GM19372 (cell line): Measurements from ENCODE around the gene SSNA1.

Experiments used
- ATAC-seq: cut with Tn5 transposase; IDR thresholded peaks from one replicate; pipeline ENCODE4 v1.9.1; 2021; ENCODE audit warnings: mild to moderate bottlenecking, low read depth, moderate library complexity; ENCODE audit not compliant: unreplicated experiment

The SSNA1 gene

DNA sequence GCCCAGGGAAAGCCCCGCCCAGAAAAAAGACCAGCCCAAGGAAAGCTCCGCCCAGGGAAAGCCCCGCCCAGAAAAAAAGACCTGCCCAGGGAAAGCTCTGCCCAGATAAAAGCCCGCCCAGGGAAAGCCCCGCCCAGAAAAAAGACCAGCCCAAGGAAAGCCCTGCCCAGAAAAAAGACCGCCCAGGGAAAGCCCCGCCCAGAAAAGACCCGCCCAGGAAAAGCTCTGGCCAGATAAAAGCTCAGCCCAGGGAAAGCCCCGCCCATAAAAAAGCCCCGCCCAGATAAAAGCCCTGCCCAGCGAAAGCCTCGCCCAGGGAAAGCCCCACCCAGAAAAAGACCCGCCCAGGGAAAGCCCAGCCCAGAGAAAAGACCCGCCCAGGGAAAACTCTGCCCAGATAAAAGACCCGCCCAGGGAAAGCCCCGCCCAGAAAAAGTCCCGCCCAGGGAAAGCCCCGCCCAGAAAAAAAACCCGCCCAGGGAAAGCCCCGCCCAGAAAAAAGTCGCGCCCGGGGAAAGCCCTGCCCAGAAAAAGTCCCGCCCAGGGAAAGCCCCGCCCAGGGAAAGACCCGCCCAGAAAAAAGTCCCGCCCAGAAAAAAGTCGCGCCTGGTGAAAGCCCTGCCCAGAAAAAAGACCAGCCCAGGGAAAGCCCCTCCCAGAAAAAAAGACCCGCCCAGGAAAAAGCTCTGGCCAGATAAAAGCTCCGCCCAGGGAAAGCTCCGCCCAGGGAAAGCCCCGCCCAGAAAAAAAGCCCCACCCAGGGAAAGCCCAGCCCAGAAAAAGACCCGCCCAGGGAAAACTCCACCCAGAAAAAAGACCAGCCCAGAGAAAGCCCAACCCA is 37.6 kb upstream of the SSNA1 start:
- peak; percentile 51 for ATAC-seq

DNA sequence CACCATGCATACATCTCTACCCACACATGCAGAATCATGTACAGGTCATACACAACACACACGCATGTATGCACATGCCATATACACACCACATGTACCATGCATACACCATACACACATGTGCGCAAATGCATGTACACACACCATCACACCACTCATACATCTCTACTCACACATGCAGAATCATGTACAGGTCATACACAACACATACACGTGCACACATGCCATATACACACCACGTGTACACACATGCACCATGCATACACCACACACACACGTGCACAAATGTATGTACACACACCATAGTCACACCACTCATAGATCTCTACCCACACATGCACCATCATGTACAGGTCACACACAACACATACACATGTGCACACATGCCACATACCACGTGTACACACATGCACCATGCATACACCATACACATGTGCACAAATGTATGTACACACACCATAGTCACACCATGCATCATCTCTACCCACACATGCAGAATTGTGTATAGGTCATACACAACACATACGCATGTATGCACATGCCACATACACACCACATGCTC is 35.6 kb upstream of the SSNA1 start:
- no peak for ATAC-seq

DNA sequence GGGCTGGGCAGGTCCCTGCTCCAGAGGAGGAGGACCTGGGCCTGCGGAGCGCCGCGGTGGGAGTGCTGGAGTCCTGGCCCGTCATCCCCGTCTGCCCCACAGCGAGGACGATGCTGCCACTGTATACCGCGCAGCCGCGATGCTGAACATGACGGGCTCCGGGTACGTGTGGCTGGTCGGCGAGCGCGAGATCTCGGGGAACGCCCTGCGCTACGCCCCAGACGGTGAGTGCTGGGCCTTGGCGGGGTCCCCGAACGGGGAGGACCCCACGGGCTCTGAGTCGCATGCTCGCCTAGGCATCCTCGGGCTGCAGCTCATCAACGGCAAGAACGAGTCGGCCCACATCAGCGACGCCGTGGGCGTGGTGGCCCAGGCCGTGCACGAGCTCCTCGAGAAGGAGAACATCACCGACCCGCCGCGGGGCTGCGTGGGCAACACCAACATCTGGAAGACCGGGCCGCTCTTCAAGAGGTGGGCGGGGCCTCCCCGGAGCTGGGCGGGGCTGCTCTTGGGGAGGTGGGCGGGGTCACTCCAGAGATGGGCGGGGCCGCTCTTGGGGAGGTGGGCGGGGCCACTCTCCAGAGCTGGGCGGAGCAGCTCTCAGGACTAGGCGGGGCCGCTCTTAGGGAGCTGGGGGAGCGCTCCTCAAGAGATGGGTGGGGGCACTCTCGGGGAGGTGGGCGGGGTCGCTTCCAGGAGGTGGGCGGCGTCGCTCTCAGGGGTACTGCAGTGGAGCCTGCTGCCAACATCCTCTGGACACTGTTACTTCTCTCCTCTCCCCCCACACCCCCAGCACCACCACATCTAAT is 31.7 kb upstream of the SSNA1 start:
- no peak for ATAC-seq

DNA sequence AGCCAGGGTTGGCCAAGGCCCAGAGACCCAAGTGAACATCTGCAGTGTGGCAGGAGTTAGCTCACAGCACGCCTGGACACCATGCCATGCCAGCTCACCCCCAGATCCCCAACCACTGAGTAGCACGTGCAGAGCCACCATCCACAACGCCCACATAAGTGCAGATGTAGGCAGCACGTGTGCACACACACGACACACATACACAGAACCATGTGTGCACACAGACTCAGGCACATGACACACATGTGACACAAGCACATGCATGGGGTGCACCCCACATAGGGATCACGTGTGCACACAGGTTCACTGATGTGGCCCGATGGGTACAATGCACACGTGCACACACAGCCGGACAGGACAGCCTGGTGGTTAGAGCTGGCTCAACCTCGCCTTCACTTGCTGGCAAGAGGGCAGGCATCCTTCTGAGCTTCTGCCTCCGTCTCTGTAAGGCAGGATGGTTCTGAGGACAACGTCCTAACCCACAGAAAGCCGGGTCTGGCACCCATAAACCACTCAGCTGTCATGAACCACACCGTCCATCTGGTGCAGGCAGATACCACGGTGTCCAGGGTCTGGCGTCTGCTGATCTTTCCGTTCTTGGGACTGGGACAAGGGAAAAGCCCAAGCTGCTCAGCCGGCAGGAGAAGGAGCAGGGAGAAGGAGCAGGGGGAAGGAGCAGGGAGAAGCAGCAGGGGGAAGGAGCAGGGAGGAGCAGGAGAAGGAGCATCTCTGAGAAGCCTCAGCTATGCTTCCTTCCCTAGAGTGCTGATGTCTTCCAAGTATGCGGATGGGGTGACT is 30.7 kb upstream of the SSNA1 start:
- ATAC-seq: no peak

DNA sequence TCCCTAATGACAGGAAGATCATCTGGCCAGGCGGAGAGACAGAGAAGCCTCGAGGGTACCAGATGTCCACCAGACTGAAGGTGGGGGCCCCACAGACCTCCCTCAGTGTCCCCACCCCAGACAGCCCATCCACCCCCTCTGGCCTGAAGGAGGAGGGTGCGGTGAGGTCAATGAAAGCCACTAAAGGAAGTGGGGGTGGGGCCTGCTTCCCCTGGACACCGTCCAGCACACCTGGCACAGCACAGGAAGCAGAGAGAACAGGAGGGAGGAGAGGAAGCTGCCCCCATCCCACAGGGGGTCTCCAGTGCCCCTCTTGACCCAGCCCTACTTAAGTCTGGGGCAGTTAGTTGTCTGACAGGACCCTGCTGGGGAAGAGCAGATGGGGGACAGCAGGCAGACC is 29.9 kb upstream of the SSNA1 start:
- ATAC-seq: no peak

DNA sequence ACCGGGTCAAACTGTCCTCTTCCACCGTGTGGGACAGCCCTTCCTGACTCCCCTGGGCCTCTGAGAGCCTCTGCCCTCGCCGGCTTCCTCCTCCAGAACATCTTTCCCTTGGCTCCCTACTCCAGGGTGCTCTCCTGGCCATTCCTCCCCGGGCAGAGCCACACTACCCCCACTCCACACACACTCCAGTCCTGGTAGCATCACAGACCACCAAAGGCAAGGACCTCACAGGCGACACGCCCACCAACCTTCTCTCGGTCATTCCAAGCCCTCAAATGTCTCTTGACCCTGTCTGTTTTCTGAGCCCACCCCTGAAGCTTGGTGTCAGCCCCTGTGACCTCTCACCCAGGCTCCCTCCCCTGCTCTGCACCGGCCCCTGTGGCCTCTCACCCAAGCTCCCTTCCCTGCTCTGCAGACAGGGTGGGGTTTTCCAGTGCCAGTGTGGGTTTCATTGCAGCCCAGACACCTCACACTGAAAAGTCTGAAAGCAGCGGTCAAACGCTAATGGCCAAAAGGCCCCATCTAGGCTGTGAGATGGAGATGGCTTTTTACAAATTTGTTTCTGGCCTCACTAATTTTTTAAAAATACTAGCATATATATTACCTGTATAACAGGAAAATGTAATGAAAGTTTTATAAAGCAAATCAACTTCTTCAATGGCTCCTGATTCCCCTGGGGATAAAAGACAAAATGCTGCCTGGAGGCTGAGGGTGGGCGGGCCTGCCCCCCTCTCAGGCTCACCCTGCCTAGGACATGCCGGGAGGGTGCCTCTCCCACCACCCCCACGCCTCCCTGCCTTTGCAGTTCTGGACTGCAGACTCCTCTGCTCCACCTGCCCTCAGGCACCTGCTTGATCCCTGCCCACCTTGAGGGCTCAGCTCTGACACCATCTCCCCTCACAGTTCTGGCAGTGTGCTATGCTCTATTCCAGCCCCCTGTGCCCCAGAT is 29.1 kb upstream of the SSNA1 start:
- no peak for ATAC-seq

DNA sequence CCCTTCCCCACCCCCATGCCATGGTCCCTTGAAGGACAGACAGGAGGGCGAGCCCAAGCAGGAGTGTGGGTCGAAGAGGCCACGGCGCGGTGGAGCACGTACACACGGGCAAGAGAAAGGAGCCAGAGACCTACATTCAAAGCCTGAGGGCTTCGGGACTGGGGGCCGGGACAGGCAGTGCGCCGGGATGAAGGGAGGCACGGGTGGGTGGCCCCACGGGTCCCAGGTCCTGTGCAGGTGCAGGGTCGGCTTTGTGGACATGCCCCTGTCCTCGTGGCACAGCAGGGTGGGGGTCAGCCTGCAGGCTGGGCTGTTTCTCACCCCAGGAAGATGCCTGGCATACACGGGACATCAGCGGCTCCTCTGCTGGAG is 28.4 kb upstream of the SSNA1 start:
- ATAC-seq: no peak

DNA sequence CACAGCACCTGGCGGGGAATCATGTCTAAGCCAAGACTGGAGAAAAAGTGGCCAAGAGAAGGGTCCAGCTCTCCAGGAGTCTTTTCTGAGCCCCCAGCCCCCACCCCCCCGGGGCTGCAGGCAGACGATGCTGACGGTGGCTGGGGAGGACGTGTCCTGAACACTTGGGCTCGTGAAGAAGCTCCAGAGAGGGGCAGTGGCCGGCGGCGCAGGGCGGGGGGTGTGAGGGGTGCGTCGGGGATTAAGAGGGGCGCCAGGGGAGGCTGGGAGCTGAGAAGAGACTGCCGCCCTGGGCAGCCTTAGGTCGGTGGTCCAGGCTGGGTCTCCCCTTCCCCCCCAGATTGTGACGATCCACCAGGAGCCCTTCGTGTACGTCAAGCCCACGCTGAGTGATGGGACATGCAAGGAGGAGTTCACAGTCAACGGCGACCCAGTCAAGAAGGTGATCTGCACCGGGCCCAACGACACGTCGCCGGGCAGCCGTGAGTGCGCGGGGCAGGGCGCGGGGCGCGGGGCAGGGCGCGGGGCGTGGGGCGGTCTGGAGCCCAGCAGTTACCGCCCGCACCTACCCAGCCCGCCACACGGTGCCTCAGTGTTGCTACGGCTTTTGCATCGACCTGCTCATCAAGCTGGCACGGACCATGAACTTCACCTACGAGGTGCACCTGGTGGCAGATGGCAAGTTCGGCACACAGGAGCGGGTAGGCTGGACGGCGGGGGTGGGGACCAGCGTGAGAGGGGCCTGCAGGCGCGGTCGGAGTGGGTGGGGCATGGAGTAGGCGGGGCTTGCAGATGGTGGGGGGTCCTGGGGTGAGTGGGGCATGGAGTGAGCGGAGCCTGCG is 27.5 kb upstream of the SSNA1 start:
- ATAC-seq: no peak

DNA sequence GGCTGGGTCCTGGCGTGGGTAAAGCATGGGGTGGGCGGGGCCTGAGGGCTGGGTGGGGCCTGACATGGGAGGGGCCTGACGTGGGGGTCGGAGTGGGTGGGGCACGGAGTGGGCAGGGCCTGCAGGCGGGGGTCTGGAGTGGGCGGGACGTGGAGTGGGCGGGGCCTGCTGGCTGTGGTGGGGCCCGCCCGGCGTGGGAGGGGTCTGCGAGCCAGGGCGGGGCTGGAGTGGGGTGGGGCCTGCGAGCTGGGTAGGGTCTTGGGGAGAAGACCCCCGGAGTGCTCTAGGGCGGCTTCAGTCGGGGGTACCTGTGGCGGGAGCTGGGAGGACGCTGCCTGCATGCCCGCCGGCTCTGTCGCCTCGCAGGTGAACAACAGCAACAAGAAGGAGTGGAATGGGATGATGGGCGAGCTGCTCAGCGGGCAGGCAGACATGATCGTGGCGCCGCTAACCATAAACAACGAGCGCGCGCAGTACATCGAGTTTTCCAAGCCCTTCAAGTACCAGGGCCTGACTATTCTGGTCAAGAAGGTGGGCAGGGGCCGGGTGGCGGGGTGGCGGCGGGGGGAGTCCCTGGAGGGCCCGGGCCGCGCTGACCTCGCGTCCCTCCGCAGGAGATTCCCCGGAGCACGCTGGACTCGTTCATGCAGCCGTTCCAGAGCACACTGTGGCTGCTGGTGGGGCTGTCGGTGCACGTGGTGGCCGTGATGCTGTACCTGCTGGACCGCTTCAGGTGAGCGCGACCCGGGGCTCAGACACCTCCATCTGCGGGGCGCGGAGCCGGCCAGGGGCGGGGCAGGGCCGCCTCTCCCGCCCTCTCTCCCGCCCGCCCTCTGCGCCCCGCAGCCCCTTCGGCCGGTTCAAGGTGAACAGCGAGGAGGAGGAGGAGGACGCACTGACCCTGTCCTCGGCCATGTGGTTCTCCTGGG is 26.7 kb upstream of the SSNA1 start:
- ATAC-seq: no peak

DNA sequence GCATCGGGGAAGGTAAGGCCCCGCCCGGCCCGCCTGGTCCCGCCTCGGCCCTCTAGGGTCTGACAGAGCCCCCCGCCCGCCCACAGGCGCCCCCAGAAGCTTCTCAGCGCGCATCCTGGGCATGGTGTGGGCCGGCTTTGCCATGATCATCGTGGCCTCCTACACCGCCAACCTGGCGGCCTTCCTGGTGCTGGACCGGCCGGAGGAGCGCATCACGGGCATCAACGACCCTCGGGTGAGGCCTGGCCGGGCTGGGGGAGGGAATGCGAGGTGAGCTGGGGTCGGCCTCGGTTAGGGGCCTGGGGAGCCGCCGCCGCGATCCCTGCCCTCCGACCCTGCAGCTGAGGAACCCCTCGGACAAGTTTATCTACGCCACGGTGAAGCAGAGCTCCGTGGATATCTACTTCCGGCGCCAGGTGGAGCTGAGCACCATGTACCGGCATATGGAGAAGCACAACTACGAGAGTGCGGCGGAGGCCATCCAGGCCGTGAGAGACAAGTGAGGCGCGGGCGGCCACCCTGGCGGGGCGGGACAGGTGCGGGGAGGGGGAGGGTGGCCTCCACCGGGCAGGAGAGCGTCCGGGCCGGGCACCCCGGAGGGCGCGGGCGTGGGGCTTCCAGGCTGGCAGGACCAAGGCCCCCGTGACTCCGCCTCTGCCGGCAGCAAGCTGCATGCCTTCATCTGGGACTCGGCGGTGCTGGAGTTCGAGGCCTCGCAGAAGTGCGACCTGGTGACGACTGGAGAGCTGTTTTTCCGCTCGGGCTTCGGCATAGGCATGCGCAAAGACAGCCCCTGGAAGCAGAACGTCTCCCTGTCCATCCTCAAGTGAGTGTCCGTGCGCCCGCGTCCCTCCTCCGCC is 25.7 kb upstream of the SSNA1 start:
- no peak for ATAC-seq

DNA sequence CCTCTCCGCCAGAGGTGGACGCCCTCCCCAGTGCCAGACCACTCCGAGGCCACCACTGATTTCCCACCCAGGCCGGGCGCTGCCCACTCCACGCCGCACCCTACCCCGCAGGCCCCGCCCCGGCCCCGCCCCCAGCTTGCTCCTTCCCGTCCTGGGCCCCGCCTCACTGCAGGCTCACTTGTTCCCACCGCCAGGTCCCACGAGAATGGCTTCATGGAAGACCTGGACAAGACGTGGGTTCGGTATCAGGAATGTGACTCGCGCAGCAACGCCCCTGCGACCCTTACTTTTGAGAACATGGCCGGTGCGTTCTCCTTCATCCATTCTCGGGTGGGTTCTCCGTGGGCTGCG is 25.1 kb upstream of the SSNA1 start:
- no peak for ATAC-seq

DNA sequence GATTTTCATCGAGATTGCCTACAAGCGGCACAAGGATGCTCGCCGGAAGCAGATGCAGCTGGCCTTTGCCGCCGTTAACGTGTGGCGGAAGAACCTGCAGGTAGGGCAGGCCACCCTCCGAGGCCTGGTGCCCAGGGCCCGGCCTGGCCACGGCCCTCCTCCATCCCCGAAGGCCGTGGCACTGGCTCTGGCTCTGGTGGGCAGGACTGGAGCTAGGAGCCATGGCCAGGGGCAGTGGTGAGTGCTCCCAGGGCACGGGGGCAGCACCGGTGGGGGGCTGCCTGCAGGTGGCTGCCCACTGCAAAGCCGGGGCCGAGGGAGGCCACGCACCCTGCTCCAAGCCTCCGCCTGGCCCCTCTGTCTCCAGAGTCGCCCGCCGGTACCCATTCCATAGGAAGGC is 24.7 kb upstream of the SSNA1 start:
- ATAC-seq: no peak

DNA sequence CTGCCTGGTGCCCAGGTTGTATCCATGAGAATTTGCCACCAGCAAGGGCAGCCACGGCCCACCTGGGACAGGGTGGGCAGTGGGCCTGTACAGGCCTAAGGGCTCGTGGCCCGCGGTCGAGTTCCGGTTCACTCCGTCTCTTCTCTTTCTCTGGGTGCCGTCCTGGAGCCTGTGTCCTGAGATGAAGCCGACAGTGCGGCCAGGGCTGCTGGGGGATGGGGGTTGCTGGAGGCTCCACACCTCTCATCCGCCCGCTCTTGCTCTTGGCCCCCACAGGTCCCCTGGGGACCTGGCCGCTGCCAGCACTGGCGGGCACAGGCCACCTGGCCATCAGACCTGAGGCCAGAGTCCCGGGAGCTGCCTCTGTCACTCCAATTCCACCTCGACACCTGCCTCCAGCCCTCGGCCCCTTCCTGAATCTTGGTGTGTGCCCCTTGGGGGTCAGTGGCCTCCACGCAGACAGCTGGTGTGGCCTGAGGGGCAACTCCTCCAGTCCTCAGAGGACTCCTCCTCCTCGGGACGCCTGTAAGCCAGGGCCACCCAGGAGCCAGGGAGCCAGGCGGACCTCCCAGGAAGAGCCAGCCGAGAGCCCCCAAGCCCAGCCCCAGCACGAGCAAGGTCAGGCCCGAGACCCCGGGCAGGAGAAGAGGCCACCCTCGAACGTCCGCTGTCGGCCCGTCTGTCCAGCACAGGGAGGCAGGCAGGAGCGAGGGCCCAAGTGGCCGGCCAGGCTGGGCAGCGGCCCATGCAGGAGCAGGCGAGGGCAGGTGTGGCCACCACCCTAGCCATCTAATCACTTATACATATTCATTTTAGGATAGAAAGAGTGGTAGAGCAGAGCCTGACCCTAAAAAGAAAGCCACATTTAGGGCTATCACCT is 23.9 kb upstream of the SSNA1 start:
- ATAC-seq: no peak

DNA sequence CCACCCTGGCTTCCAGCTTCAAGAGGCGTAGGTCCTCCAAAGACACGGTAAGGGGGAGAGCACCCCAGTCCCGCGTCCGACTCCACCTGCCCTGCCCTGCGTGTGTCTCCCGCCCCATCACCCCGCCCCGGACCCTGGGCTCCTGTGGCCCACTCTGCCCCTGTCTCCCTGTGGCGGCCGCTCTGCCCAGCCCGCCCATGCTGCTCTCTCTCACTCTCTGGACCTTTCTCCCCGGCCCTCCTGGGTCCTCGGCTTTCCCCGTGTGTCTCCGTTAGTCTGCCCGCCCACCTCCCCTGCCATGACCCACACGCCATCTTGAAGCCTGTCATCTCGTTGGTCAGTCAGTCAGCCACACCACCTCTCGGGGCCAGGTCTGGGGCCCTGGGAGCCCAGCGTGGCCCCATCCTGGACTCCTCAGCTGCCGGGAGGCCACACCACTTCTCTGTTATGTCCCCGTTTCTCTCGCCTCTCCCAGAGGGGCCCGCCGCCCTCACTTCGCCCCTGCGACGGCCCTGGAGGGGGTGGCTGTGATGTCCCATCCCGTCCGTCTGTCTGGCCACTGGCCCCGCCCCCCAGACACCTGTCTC is 23.1 kb upstream of the SSNA1 start:
- ATAC-seq: no peak

DNA sequence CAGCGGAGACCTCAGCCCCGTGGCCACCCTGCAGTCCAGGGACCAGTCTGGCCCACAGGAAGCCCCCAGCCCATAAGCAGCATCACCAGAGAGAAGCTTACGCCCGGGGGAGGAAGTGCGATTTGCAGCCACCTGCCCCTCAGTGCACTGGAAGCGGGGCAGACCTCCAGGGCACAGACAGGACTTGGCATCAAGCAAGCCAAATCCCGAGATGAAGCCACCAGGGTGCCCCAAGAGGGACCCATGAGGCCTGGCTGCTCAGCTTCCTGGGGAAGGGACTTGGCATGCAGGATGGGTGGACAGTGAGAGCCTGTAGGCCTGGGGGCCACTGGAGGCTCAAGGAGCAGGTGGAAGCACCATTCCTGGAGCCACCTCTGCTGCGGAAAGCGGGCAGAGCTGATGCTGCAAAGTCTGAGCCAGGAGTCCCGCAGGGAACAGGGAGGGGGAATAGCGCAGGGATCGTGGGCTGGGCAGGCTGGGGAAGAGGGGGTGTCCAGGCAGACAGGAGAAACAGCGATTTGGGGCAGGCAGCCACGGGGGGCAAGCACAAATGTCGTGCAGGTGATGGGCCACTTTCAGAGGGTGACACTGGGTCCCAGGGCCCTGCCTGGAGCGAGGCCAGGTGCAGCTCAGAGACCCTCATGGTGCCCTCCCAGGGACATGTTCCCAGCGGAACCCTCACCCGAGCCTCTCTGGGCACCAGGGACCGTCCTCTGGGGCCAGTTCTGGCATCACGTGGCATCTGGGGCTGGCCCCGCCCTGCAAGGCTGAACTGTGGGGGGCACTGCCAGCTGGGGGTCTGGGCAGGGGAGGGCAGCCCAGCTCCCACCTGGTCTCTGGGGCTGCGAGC is 21.9 kb upstream of the SSNA1 start:
- ATAC-seq: no peak
